Neural progenitor cell (in vitro differentiated cells): Measurements from ENCODE around the gene CDCA4. TPM values are rescaled to one million over a fixed set of nuclear protein-coding genes. Genes with fewer than 3 reads are reported as not detected.

Experiments
- DNase-seq: peaks from one replicate; pipeline ENCODE4 v3.0.0-alpha.2; 2016; ENCODE audit warnings: low spot score
- H2AFZ ChIP-seq: fragments of 200-600 bp; sonication (generic); replicated peaks from 2 replicates; pipeline ENCODE4 v1.6.1; 2016; ENCODE audit warnings: antibody characterized with exemption
- H3F3A ChIP-seq: fragments of 200-600 bp; sonication (generic); 2 replicates; pipeline ENCODE4 v1.6.1; 2016; ENCODE audit warnings: antibody characterized with exemption, low read depth
- H3K27ac ChIP-seq: fragments of 200-600 bp; sonication (generic); 2 replicates; pipeline ENCODE4 v1.5.1; 2016; ENCODE audit warnings: mild to moderate bottlenecking
- H3K27me3 ChIP-seq: fragments of 200-600 bp; sonication (generic); 2 replicates; pipeline ENCODE4 v1.6.1; 2016; ENCODE audit warnings: mild to moderate bottlenecking, moderate library complexity
- H3K36me3 ChIP-seq: fragments of 200-600 bp; sonication (generic); 2 replicates; pipeline ENCODE4 v1.5.1; 2016
- H3K4me1 ChIP-seq: fragments of 200-600 bp; sonication (generic); 2 replicates; pipeline ENCODE4 v1.6.1; 2016; ENCODE audit warnings: mixed run types
- H3K4me2 ChIP-seq: fragments of 200-600 bp; sonication (generic); 2 replicates; pipeline ENCODE4 v1.6.1; 2016
- H3K4me3 ChIP-seq: fragments of 200-600 bp; sonication (generic); 2 replicates; pipeline ENCODE4 v1.5.1; 2016
- H3K79me2 ChIP-seq: fragments of 200-600 bp; sonication (generic); 2 replicates; pipeline ENCODE4 v1.6.1; 2016; ENCODE audit warnings: low read depth
- H3K9ac ChIP-seq: fragments of 200-600 bp; sonication (generic); 2 replicates; pipeline ENCODE4 v1.6.1; 2016
- H3K9me3 ChIP-seq: fragments of 200-600 bp; sonication (generic); 2 replicates; pipeline ENCODE4 v1.5.1; 2016; ENCODE audit warnings: low read depth
- H4K20me1 ChIP-seq: fragments of 200-600 bp; sonication (generic); 2 replicates; pipeline ENCODE4 v1.6.1; 2016; ENCODE audit warnings: low read depth
- H3K27ac Mint-ChIP-seq: 3 replicates; pipeline ENCODE4 v1.8.0; 2021; ENCODE audit warnings: mixed read lengths
- H3K27me3 Mint-ChIP-seq: 2 replicates; pipeline ENCODE4 v1.8.0; 2022; ENCODE audit warnings: low read depth, mild to moderate bottlenecking, inconsistent platforms, moderate library complexity, mixed read lengths; ENCODE audit not compliant: insufficient read depth
- H3K36me3 Mint-ChIP-seq: 3 replicates; pipeline ENCODE4 v1.8.0; 2021; ENCODE audit warnings: mixed read lengths
- H3K4me1 Mint-ChIP-seq: 3 replicates; pipeline ENCODE4 v1.8.0; 2021; ENCODE audit warnings: mixed read lengths
- H3K4me3 Mint-ChIP-seq: 3 replicates; pipeline ENCODE4 v1.8.0; 2021; ENCODE audit warnings: mild to moderate bottlenecking, moderate library complexity, mixed read lengths
- H3K9me3 Mint-ChIP-seq: 3 replicates; pipeline ENCODE4 v1.8.0; 2020; ENCODE audit warnings: mixed read lengths
- CTCF ChIP-seq: fragments of 200-600 bp; sonication (generic); IDR thresholded peaks from 2 replicates; pipeline ENCODE4 v1.5.1; 2017; ENCODE audit warnings: antibody characterized with exemption, mild to moderate bottlenecking
- EZH2 ChIP-seq: fragments of 200-600 bp; sonication (generic); IDR thresholded peaks from 2 replicates; pipeline ENCODE4 v1.6.1; 2017; ENCODE audit warnings: antibody characterized with exemption, mild to moderate bottlenecking, moderate library complexity
- EZH2phosphoT487 ChIP-seq: fragments of 200-600 bp; sonication (generic); IDR thresholded peaks from 2 replicates; pipeline ENCODE4 v1.6.1; 2017; ENCODE audit warnings: antibody characterized with exemption
- total RNA-seq: library from RNA; depleted of rRNA; stranded (reverse); fragments of >200 nt; gene quantifications from 2 replicates; pipeline ENCODE4 v1.2.3, GENCODE V29; 2015; ENCODE audit warnings: low replicate concordance

The CDCA4 gene
- total RNA-seq, 1 donor from 2014 or later: 56.6 TPM

- Mint-ChIP-seq H3K4me3 (peak overlapping the region; percentile 65), H3K4me1 (peaks cover 27% of the 10 kb centered on the region), H3K36me3 (no peaks in the 10 kb centered on the region), H3K27me3 (peaks cover 26% of the 10 kb centered on the region), H3K27ac (no peak overlapping the region), H3K9me3 (no peaks in the 10 kb centered on the region)
- Histone ChIP-seq H3K36me3 (no peaks in the 10 kb centered on the region), H3K4me3 (peak overlapping the region; percentile 42), H3K4me1 (peaks cover 8% of the 10 kb centered on the region), H3K27ac (no peak overlapping the region), H3F3A (no peaks in the 10 kb centered on the region), H2AFZ (no peak overlapping the region), H3K9me3 (no peaks in the 10 kb centered on the region), H3K79me2 (no peaks in the 10 kb centered on the region), H3K27me3 (peaks cover 55% of the 10 kb centered on the region), H4K20me1 (peaks cover 28% of the 10 kb centered on the region), H3K4me2 (peak overlapping the region; percentile 76), H3K9ac (no peak overlapping the region)
- TF ChIP-seq EZH2 (no peak), CTCF (no peak), EZH2phosphoT487 (no peak)
- peak; percentile 40 for DNase-seq
These were observed 41.9 kb downstream of the CDCA4 start for GRCh38 chr14:104978746-104979691.

- Histone ChIP-seq H3K4me1 (peaks cover 19% of the 10 kb centered on the region), H3K36me3 (no peaks in the 10 kb centered on the region), H2AFZ (peak within 1 kb of the TSS; percentile 76), H3K27ac (no peak within 1 kb of the TSS), H3K4me3 (peak within 1 kb of the TSS; percentile 59), H3K4me2 (peak within 1 kb of the TSS; percentile 97), H4K20me1 (peaks cover 28% of the 10 kb centered on the region), H3K9ac (no peak within 1 kb of the TSS), H3F3A (no peaks in the 10 kb centered on the region), H3K79me2 (no peaks in the 10 kb centered on the region), H3K9me3 (no peaks in the 10 kb centered on the region), H3K27me3 (peaks cover 55% of the 10 kb centered on the region)
- Mint-ChIP-seq H3K9me3 (no peaks in the 10 kb centered on the region), H3K4me1 (peaks cover 24% of the 10 kb centered on the region), H3K27me3 (peaks cover 26% of the 10 kb centered on the region), H3K36me3 (no peaks in the 10 kb centered on the region), H3K4me3 (peak within 1 kb of the TSS; percentile 89), H3K27ac (no peak within 1 kb of the TSS)
- TF ChIP-seq EZH2phosphoT487 (no peak), EZH2 (no peak), CTCF (no peak)
- peak; percentile 96 for DNase-seq
These were observed 42.9 kb downstream of the CDCA4 start, which contains the start of gene AHNAK2 for GRCh38 chr14:104977681-104978653. Gene AHNAK2, minus strand, starts transcription at chr14:104978374. Its CDS starts 137 bp downstream, at chr14:104978237.

- Mint-ChIP-seq H3K27me3 (peaks cover 26% of the 10 kb centered on the region), H3K27ac (no peak overlapping the region), H3K4me1 (peaks cover 27% of the 10 kb centered on the region), H3K36me3 (no peaks in the 10 kb centered on the region), H3K9me3 (no peaks in the 10 kb centered on the region), H3K4me3 (peak overlapping the region; percentile 89)
- Histone ChIP-seq H3K36me3 (no peaks in the 10 kb centered on the region), H3K79me2 (no peaks in the 10 kb centered on the region), H3K4me3 (peak overlapping the region; percentile 59), H3K4me1 (peaks cover 20% of the 10 kb centered on the region), H3K4me2 (peak overlapping the region; percentile 97), H3F3A (no peaks in the 10 kb centered on the region), H3K9me3 (no peaks in the 10 kb centered on the region), H4K20me1 (peaks cover 28% of the 10 kb centered on the region), H2AFZ (no peak overlapping the region), H3K27ac (no peak overlapping the region), H3K27me3 (peaks cover 55% of the 10 kb centered on the region), H3K9ac (no peak overlapping the region)
- TF ChIP-seq CTCF (no peak), EZH2phosphoT487 (no peak), EZH2 (no peak)
- DNase-seq: no peak
These were observed 43.7 kb downstream of the CDCA4 start for GRCh38 chr14:104977008-104977680.
